SIG-M5 (cell line): ENCODE results near the gene BRI3BP.
"Not testable (repeated sequence)": the region's sequence is repeated elsewhere in the genome, so short reads cannot be mapped to it uniquely, and the experiment has no call there.

Experiments
- DNase-seq: peaks from one replicate; lab custom pipeline; 2025; lab: John Stamatoyannopoulos, UW

Gene BRI3BP

DNA sequence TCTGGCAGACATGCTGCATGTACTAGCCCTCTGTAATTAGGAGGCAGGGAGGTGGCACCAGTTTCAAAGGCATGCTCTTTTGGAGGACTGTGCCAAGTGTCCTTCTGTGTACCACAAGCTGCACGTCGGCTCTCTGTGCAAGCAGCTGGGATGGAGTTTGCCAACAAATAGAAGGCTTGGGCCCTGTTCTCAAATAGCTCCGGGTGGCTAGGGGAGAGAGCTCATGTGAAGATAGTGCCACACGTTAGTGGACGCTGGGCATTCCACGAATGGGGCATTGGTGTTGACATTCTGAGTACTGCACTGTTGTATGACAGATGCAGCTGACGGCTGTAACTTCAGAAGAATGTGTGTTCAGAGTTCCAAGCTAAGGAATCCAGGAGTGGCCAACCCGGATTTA, 76.2 kb downstream of the BRI3BP start:
- no peak for DNase-seq

DNA sequence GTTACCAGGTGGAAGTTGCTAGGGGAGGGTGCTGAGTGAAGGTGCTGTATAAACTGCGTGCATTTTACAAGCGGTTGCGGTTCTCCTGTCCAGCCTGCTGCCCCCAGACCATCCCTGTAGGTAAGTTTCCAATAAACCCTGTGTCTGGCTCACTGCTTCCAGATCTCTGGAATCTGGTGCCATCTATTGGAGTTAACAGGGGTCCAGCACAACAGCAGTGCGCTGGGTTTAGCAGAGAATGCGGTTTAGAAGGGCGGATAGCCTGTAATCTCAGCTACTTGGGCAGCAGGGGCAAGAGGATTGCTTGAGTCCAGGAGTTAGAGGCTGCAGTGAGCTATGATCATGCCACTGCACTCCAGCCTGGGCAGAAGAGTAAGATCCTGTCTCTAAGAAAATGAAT, 76.7 kb downstream of the BRI3BP start:
- no peak for DNase-seq

DNA sequence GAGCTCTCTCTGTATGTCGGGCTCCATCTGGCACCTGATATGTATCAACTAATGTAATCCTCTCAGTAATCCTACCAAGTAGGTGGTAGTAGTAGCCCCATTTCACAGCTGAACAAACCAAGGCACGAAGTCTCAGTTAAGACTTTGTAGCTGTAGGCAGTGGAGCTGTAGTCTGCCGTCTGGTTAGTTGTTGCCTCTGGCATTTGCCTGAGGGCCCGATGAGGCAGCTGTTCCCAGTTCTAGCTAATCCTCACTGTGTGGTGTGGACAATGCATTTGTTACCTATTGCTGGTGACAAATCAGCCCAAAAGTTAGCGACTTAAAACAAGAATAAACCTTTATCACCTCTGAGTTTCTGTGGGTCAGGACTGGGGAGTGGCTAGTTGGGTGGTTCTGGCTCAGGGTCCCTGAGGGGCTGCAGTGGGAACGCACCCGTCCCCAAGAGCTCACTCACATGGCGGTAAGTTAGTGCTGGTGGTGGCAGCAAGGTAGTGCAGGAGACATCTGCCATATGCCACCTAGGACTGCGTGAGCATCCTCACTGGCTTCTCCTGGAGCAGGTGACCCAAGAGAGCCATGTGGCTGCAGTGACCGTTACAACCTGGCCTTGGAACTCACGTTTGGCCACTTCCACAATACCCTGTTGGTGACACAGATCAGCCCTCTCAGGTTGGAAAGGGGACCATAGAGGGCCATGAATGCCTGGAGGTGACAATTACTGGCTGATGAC, 77.4 kb downstream of the BRI3BP start:
- no peak for DNase-seq

DNA sequence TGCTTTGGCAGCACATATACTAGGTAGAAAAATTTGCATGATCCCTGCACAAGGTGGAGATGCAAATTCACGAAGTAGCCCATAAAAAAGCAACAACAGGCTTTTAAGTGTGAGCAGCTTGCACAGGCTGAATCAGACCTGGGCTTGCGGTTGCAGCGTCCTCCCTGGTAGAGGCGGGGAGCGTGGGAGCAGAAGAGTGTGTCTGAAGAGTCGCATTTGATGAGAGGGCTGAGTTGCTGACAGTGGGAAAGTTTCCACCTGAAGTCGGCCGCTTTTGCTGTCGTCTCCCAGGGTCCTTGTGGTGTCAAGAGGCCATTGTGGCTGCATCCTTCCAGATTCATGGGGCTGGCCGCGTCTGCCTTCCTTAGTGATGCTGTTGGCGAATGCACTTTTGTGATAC, 78.0 kb downstream of the BRI3BP start:
- DNase-seq, result no peak

DNA sequence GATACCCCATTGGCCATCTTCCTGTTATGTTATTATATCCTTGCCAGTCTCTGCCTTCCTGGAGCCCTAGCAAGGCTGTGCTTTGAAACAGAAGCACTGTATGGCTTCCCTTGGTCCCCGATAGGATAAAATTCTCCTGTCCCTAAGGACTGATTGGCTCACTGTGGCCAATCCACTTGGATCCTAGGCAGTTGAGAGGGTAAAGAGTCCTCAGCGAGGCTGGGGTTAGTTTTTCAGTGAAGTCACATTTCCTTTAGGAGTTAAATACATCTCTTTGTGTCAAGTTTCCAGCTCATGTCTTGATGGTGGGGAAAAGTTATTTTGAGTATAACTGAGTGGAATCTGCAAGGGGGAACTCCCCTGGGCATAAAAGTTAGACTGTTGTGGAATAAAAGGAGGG, 79.1 kb downstream of the BRI3BP start:
- DNase-seq, result no peak

DNA sequence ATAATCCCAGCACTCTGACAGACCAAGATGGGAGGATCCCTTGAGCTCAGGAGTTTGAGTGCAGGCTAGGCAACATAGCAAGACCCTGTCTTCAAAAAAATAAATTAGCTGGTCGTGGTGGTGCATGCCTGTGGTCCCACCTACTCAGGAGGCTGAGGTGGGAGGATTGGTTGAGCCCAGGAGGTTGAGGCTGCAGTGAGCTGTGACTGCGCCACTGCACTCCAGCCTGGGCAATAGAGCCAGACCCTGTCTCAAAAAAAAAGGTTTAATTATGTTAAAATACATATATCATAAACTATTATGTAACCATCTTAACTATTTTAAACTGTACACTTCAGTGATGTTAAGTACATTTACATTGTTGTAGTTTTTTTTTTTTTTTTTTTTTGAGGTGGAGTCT, 80.8 kb downstream of the BRI3BP start:
- DNase-seq, result not testable (repeated sequence)

DNA sequence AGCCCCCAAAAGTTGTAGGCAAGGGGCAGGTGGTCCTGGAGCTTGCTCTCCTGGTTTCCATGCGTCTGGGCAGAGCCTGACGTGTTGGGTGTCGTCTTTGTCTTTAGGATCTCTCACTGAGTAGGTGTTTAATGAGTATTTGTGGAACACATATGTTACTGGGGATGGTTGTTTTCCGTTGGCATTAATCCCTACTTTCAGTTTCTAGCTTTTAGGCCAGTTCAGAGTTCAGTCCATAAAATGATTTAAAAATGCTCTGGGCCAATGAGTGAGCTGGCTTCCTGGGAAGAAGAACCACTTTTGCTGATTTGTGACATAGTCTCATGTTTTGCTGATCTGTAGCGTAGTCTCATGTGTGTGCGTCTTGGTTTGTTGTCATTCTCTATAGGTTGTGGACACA, 82.7 kb downstream of the BRI3BP start:
- no peak for DNase-seq

DNA sequence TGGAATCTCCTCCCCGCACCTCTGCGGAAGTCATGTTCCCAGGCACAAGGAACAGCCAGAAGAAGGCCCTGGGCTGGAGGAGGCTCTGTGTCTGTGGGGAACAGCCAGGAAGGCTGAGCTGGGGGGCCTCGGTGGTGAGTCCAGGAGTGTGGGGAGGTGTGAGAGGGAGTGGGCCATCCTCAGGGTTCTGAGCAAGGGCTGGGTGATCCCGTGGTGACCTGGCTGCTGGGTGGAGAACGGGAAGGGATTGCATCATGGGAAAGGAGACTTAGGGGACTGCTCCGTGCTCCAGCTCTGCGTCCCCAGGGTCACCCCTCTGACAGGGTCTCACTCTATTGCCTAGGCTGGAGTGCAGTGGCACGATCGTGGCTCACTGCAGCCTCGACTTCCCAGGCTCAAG, 85.6 kb downstream of the BRI3BP start:
- DNase-seq, result no peak

DNA sequence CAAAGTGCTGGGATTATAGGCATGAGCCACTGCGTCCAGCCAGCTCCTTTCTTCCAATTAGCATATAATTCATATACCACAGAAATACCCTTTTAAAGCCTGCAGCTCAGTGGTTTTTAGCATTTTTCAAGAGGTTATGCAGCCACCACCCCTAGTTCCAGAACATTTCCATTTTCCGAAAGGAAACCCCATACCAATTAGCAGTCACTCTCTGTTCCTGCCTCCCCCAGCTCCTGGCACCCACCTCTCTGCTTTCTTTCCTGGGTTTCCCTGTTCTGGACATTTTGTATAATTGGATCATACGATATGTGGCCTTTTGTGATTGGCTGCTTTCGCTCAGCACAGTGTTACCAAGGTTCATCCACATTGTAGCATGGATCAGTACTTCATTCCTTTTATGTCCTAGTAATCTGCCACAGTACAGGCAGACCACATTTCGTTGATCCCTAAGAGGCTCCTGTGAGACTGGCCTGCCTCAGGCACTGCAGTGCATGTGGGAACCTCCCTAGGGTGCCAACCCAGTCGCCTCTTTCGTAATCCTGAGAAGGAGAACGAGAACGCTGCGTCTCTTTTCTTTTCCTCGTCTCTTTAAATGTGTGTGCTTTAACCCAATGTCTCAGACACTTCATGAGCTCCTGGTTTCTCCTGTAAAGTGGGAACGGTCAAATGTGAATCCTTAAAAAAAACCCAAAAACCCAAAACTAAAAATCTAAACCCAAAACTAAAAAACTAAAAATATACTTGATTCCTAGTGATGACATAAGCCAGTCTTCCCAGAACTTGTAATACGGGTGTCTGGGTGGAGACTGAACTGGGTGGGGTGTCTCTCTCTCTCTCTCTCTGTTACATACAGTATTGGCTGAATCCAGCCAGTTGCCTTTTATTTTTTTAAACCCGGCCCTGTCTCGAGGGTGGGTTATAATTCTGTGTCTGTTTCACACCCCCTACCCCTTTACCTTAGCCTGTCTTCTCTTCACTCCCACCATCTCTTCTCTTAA, 86.5 kb downstream of the BRI3BP start:
- no peak for DNase-seq
